ENCODE data around the gene MSRB3.
"Not testable (repeated sequence)": the region's sequence is repeated elsewhere in the genome, so short reads cannot be mapped to it uniquely, and the experiment has no call there.

Gene MSRB3

DNA sequence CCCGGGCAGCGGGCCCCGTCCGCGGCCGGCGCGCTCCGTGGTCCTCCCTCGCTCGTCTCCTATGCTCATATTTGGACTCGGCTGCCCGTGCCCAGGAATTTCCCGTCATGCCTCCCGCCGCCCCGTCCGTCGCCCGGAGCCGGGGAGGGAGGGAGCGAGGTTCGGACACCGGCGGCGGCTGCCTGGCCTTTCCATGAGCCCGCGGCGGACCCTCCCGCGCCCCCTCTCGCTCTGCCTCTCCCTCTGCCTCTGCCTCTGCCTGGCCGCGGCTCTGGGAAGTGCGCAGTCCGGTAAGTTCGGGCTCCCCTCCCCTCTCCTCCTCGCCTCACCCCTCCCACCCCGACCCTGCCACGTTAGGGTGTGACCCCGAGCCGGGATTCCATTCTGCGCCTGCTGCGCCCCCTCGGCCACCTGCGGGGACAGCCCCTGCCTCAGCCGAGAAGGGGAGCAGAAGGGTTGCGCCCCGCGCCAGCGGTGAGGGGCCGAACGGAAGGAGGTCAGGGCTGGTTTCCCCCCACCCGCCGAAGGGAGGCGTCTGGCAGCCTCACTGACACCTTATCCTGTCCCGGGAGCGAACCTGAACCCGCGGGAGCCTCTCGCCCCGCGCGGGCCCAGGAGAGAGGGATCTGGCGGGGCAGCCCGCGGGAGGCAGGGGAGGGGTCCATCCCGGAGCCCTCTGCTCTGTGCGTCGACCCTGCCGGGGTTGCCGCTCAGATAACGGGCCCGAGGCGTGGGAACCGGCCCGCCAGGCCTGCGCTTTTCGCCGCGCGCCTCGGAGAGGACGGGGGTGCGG, at the start of gene MSRB3:
Gene MSRB3 (plus strand): TSS at position 108 of the 793 bp plus-strand sequence. CDS start 29,897 bp downstream, outside the sequence.
- DNase-seq, result peak; percentile 9

DNA sequence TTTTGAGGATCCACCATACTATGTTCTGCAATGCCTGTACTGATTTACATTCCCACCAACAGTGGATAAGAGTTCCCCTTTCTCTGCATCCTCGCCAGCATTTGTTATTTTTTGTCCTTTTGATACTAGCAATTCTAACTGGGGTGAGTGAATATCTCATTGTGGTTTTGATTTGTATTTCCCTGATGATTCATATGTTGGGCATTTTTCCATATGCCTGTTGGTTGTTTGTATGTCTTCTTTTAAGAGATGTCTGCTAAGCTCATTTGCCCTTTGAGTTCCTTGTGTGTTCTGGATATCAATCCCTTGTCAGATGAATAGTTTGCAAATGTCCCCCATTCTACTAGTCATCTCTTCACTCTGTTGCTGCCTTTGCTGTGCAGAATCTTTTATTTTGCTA, 49.0 kb upstream of the MSRB3 start:
- DNase-seq, result no peak

DNA sequence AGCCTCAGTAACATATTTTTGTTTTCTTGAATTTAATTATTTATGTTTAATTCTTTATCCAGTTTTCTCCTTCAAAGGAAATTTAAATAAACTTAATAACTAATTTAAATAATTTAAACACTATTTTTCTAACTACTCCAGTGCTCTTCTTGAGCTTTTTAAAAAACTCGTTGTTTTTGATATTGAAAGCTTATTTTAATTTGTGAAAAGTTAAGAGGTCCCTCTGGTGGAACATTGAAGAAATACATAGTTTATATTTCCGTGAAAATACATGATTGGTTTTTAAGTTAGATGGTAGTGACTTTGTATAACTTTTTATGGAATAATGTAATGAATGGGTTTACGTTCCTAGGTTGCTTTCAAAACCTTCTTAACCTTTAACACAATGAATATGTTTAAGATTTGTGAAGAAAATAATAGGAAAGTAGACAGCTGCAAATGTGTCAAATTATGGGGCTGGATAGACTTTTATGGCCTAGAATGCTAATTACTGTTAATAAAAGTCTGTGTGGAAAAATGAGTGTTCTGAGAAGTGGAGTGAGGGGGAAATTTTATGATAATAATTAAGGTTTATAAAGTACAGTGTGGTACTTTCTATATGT, 45.9 kb upstream of the MSRB3 start:
- DNase-seq, result peak; percentile 34

DNA sequence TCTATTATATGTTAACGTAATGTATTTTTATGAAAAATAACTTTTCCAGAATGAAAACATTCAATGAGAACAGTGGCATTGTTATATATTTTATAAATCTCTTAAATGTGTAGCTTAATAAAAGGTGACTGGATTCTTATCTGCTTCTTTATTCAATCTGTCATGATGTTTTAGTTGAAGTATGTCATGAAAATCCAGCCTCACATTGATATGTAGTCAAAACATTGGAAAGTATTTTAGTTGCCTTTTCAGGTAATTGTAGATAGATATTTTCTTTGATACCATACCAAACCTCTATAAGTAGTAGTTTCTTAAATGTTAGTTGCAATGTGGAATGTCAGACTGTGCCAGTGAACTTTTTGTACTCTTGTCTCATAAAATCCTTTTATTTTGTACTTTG, 41.3 kb upstream of the MSRB3 start:
- DNase-seq, result no peak

DNA sequence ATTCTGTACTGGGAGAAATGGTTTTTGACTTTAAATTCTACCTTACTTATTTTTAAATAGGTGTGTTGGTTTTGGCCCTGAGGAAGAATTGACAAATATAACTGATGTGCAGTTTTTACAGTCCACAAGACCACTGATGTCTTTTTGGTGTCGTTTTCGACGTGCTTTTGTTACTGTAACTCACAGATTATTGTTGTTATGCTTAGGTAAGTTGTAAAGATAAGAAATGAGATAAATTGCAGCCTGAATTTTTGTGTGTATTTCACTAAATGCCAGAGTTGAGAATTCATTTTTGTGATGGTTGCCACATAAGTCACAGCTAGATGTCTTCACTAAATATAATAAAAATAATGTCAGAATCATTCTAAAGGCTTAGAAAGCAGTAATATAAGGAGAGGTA, 39.9 kb upstream of the MSRB3 start:
- DNase-seq, result no peak

DNA sequence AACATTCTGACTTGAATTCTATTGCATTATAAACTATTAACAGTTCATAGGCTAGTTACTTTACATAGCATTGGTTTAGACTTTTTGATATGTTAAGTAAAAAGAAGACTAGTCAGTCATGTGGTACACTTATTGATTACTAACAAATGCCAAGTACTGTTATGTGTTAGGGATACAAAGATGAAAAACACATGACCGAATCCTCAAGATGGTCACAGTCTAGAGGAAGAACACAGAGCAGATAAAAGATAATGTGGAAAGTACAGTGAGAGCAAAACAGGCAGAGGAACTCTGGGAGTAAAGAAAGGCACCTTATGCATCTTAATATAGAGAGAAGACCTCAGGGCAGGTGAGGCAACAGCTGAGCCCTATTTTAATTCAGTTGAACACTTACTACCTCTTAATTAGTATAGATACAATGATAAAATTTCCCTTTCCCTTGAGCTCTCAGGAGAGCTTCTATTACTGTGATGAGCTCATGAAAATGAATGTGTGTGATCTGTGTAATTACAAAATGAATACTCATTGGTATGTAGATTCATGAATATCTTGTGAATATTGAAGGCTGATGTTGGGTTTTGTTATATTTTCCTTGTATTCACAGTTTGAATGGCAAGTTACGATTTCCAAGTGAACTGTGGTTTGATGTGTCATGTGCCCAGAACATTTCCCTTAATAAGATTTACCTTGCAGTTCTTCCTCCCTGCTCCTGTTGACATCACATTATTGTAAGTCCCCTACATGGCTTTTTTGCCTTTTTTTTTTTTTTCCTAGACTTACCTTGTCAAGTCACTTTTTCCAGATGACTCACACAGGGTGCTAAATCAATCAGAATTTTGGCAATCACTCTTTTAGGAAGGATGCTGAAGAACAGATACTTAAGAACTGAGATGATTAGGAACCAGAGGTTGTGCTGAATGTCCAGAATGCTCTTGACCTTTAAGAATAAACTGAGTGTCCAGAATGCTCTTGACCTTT, 29.5 kb upstream of the MSRB3 start:
- no peak for DNase-seq

DNA sequence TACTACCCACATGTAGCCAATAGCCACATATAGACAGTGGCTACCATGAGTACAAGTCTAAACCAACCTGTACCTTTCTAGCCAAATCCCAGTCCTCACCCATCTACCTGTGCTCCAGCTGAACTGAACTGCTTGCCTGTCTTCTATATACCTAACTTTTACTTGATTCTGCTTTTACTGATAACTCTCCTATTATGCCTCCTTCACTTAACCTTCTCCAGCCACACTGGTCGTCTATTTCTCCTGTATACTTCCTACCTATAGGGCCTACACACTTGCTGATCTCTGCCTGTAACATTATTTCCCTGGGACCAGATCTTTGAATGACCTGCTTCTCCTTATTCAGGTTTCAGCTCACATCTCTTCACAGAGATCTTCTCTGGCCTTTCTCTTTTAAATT, 26.0 kb upstream of the MSRB3 start:
- DNase-seq, result no peak

DNA sequence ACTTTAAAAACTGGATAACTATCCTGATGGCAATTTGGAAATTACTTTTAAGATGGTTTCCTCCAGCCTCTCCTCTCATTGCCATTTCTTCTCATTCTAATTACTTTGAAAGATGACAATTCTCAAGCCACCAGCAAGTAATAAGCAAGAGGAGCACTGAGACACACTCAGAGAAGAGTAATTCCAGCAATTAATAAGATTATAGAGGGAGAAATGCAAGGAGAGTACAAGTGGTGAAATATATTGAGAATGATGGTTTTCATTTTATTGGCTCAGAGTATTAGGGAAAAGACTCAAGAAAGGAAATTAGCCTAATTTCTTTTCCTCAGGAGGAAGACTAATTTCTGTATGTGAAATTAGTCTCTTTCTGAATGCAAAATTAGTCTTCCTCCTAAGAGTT, 20.5 kb upstream of the MSRB3 start:
- DNase-seq, result no peak

DNA sequence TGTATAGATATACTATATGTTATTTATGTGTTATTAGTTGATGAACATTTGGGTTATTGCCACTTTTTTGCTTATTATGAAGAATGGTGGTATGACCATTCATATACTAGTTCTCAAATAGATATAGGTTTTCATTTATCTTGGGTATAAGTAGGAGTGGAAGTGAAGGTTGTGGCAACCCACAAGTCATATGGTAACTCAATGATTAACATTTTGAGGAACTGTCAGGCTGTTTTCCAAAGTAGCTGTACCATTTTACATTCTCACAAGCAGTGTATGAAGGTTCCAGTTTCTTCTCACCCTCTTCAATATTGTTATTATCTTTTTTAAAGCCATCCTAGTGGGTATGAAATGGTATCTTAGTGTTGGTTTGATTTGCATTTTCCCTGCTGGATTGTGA, 19.0 kb upstream of the MSRB3 start:
- no peak for DNase-seq

DNA sequence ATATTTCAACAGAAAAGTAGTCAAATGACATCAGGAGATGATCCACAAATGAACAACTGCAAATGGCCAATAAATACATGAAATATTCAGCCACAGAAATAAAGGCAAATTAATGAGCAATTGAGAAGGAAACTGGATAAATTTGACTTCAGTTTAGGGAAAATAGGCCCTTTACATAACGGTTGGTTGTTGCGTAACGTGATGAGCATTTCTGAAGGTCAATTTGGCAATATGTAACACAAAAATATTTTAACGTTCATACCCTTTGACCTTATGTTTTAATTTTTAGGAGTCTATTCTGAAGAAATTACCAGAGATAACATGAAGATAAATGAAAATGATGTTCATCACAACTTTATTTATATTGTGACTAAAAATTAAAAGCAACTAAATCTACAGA, 14.7 kb upstream of the MSRB3 start:
- DNase-seq, result no peak

DNA sequence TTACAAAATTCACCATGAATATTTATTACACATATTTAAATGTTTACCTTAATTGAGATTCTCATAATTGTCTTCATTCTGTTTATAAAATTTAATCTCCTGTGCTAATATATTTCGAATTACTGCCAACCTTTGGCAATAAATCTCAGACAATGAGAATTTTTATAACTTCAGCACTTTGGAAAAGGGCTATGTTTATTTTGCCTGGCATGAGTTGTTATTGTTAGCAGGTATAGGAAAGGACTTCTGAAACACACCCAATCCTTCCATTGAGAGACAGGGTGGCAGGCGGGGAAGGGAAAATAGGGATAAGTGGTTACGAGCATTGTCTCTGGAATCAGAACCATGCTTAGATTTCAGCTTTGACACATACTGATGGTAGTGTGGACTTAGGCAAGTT, 12.1 kb upstream of the MSRB3 start:
- DNase-seq, result no peak

DNA sequence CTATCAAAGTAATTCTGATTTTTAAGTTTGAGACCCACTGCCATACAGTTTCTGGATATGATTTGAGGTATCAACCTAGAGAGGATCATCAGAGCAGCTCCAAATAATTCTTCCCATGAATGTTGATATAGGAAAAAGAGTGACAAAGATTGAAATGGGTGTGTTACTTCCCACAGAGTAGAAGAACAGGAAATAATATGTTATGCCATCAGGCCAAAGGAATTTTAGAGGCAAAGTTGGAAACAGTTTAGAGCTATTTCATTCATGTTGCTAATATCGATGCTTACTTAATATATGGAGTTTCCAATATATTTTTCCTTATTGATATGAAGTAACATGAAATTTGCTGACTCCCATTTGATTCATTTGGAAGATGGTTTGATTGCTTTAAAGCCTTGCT, 8.9 kb upstream of the MSRB3 start:
- no peak for DNase-seq

DNA sequence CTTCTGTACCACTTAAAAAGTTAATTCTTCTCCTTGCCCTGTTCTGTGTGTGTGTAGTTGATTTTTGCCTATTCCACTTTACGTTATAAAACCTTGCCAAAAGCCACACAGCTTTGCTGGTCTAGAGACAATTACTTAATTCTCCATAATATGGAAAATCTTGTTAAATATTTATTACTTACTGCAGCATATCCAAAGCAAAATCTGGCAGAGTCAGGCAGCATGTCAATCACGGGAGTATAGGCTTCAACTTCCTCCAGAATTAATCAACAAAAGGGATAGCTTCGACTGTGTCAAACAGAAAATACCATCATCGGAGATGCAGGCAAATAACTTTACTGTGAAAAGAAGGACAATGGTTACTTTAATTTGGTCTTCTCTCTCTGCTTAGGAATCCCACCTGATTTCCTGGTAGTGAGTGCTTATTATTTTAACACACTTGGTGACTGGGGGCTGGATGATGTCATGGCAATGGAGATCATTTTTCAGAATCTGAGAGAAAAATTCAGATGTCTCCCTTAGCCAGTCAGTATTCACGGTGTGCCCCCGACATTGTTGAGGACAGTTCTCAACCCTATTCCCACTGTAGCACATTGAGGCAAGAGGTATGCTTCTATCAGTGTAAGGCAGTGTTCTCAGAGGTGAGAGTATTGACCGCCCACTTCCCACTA, 3.7 kb upstream of the MSRB3 start:
- no peak for DNase-seq

DNA sequence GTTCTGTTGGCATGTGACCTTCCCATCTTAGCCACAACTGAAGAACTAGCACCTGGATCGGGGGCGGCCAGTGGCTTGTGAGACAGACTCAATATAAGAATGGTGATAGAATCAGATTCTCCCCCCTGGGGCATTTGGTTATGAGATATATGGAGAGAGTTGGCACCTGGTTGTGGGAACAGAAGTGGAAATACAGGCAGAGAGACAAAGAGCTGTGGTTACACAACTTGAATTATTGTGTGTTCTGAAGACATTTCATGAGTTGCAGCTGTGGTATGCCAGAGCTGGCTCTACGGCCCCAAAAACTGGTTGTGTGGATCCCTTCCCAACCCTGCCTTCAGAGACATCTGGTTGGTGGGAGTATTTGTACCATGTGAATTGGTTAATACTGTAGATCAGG, 2.9 kb upstream of the MSRB3 start:
- DNase-seq, result no peak

DNA sequence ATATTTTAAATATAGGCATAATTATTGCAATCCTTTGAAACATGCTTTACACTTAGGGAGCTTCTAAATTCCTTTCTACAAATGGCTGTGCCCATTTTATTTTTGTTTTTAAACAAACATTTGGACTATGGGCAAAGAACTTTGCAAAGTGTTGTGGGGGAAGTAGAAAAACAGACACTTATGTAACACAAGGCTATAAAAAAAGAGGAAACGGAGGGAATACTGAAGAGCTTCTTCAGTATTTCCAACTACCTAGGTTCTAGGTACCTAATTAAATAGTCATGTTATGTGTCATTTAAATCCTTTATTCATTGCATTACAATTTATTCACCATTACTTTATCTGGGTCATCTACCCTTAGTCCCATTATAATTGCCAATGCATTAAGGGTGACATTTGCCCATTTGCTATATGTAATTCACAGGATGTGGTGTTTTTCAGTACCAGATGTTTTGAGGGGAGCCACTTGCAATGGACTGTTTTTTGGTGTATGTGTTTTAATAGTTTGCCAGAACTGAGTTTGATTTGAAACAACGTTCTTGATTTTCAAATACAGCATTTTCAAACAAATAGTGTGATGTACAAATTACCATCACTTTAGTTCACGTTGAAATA, 1.5 kb upstream of the MSRB3 start:
- no peak for DNase-seq

DNA sequence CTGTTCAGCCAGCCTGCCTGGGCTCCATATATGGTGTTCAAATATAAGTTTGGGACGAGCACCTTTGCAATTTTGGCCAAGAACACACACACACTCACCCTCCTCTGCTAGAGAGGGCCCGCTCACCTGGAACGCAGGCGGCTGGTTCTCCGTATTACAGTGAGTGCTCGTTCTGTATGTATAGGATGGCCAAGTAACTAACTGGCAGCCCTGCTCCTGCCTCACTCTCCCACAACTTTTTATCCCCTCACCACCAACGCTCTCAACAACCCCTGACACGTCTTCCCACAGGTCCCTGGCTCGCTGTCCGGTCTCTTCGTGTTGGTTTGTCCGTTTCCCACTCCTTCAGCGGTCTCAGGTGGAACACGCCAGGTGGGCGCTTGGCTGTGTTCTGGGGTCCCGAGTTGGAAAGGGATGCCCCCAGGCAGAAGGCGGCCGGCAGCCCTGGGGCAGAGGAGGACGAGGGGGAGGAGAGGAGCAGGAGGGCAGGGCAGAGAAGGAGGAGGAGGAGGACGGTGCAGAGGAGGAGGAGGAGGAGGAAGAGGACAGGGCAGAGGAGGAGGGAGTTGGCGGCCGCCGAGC, 398 bp upstream of the MSRB3 start:
- DNase-seq, result no peak

DNA sequence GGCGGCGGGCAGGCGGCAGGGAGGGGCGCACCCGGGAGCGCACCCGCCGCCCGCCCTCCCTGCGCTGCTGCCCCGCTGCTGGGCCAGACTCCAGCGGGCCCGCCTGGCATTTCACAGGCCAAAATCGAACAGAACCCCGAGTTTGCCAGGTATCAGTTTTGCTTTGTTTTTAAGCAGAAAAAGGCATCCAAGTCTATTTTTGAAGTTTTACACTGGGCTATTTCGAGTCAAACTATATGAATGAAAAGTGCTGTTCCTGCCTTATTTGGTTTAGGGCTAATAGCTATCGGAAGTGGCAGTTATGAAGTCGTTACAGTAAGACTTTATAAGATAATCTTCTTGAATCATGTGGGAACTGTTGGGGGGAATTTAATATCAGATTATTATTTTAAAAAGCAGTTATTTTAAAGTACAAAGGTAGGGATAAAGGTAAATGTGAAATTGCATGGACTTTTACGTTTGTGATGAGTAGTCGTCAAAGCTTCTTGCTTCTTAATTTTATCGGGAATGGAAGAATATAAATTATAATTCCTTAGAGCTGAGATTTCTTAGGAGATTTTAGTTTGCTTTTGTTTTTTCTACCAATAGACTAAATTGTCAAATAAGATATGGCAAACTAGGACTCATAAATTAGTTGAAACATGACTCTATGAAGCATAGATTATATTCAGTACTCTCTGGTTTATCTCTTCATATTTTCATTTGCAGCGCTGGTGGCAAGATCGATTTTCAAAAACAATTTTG, 1.1 kb downstream of the MSRB3 start:
- DNase-seq, result no peak

DNA sequence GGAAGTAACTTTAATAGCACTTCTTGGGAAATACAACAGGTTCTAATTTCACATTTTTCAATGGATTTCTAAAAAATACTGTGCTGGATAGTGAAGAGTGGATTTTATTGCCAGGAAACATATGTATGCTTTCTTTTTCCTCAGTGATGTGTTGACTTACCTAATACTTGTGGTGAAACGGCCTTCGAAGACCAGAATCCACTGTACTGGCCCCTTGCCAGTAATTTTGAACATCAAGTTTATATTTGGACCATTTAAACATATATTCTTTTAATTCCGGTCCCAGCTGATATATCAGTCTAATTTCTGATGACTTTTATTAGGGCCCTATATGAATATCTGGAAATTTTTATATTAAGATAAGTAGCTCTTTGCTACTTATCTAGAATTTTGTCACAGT, 1.8 kb downstream of the MSRB3 start:
- no peak for DNase-seq

DNA sequence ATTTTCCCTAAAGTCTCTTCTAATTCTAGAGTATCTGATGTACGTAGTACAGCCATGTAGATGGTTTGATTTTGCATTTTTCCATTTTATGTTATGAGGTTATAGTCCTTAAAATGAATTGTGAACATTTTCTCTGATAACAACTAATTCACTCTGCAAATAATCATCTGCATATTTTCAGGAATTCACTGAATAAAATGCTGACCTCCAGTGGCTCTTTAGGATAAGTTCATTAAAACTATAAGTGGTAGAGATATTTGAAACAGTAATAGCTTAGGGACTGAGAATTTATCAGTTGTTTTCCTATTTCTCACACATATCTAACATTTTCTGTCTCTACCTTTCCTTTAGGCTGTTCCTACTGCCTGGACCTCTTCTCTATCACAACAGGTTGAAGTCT, 4.4 kb downstream of the MSRB3 start:
- no peak for DNase-seq

DNA sequence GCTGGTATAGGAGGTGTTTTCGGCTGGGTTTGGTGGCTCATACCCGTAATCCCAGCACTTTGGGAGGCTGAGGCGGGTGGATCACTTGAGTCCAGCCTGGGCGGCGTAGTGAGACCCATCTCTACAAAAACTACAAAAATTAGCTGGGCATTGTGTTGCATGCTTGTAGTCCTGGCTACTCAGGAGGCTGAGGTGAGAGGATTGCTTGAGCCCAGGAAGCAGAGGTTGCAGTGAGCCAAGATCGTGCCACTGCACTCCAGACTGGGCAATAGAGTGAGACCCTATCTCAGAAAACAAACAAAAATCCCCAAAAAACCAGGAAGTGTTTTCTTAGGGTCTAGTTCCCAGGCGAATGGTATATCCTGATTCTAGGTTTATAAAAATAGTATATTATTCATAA, 7.0 kb downstream of the MSRB3 start:
- DNase-seq, result not testable (repeated sequence)

DNA sequence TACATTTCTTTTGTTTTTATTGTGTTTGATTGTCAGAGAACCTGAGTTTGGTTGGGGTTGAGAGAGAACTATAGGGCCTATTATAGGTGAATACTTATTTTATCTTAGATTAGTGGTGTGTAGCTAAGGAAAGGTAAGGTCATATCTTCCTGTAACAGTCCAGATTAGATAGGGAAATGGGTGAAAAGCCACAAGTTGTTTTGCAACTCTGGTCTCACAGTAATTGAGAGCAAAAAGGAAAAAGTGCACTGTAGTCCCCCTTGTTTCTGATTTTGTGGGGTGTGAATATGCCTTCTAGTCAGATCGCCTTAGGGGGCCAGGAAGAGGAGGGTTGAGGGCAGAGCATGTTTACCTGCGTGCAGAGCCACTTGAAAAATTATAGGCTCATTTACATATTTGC, 8.9 kb downstream of the MSRB3 start:
- DNase-seq, result no peak

Data from CD4-positive, alpha-beta T cell treated with Interleukin-12 subunit alpha and Interleukin-12 subunit beta, for 1 hour (primary cell).